ENCODE results near the gene HTR2C.

GRCh38 chrX:114599911-114600310, 16.0 kb downstream of the HTR2C start:
- no peak for TF ChIP-seq POLR2A (IDR thresholded peaks at IDR 0.05)
- no peak for TF ChIP-seq CTCF (IDR thresholded peaks at IDR 0.05)
- TF ChIP-seq POLR2AphosphoS5 (IDR thresholded peaks at IDR 0.05), result no peak
